ENCODE results near the gene PREP. TPM values are rescaled to one million over a fixed set of nuclear protein-coding genes. Genes with fewer than 3 reads are reported as not detected.
A peak's percentile ranks its signal among the peaks of the same experiment; 100 is the strongest.

The PREP gene
- 10 to 100 TPM; 23.7 to 37.4 (median 28.9) TPM for total RNA-seq
- polyA plus RNA-seq, result 10 to 100 TPM; 12.3 to 23.5 TPM
- long read RNA-seq, donor 1, transcript PREP-201 (15 exons, 2,905 nt), result major isoform, 51 of 68 reads
- long read RNA-seq, donor 1, partial matches to known transcripts, result 0 of 68 reads
- long read RNA-seq, donor 1, other reads (novel, unspliced or antisense), result 17 of 68 reads
- long read RNA-seq, donor 2, transcript PREP-201 (15 exons, 2,905 nt), result major isoform, 35 of 64 reads
- long read RNA-seq, donor 2, partial matches to known transcripts, result 0 of 64 reads
- long read RNA-seq, donor 2, other reads (novel, unspliced or antisense), result 29 of 64 reads
- long read RNA-seq, donor 3, transcript PREP-201 (15 exons, 2,905 nt), result major isoform, 96 of 120 reads
- long read RNA-seq, donor 3, partial matches to known transcripts, result 13 of 120 reads
- long read RNA-seq, donor 3, other reads (novel, unspliced or antisense), result 11 of 120 reads

GRCh38 chr6:105402939-105403935, at the start of gene PREP:
Gene PREP (minus strand): TSS chr6:105403082. CDS start chr6:105402891, 191 bp downstream.
- H3K36me3 ChIP-seq, result no peaks in the 10 kb centered on the region
- peak within 1 kb of the TSS; percentile 60 to 92 (median 88) for H3K27ac ChIP-seq
- peak; percentile 81 to 89 for DNase-seq
- no peaks in the 10 kb centered on the region for H3K27me3 ChIP-seq
- peak; percentile 36 to 79 (median 71) for TF ChIP-seq CTCF (IDR thresholded peaks at IDR 0.05)
- intact Hi-C loops (cut with DNase I), result loop anchor here in 9 of 10 donors (1.0 to 10.0 kb wide), 5 partner anchors 86 to 316 kb away; no protein-coding TSS in a partner anchor
- peaks cover 7 to 42% (median 27%) of the 10 kb centered on the region in 9 donors for H3K4me1 ChIP-seq
- WGBS, 2 donors, result 1 to 2% methylated on average over 55 to 84 of the region's 84 CpGs
- H3K4me3 ChIP-seq, result peak within 1 kb of the TSS; percentile 68 to 99 (median 94)
- peak; percentile 93 to 98 (median 96) for ATAC-seq
- H3K9me3 ChIP-seq, result no peaks in the 10 kb centered on the region

- ATAC-seq, result no peak
- Histone ChIP-seq H3K9me3 (peaks cover 0 to 2% (median 0%) of the 10 kb centered on the region in 11 donors), H3K27ac (peak overlapping the region in 1 of 10 donors; percentile 63), H3K4me3 (no peak overlapping the region), H3K27me3 (peaks cover 0 to 4% (median 0%) of the 10 kb centered on the region in 7 donors), H3K4me1 (peaks cover 0 to 6% (median 0%) of the 10 kb centered on the region in 9 donors), H3K36me3 (no peaks in the 10 kb centered on the region)
- no peak for TF ChIP-seq CTCF (IDR thresholded peaks at IDR 0.05)
- no peak for DNase-seq
- intact Hi-C loops (cut with DNase I), result no loop called here
- 93 to 96% methylated on average over 2 of the region's 2 CpGs for WGBS, 2 donors
These were observed 49.5 kb upstream of the PREP start for GRCh38 chr6:105452376-105452775.

- no peak for TF ChIP-seq CTCF (IDR thresholded peaks at IDR 0.05)
- WGBS, 2 donors, result 74 to 85% methylated on average over 2 of the region's 2 CpGs
- intact Hi-C loops (cut with DNase I), result no loop called here
These were observed 47.0 kb upstream of the PREP start for GRCh38 chr6:105449756-105450390.

More at GRCh38 chr6:105449756-105450390, 47.0 kb upstream of the PREP start:
- DNase-seq (no peak), ATAC-seq (no peak)
- H3K27me3 ChIP-seq, result no peaks in the 10 kb centered on the region
- peaks cover 0 to 1% (median 0%) of the 10 kb centered on the region in 11 donors for H3K9me3 ChIP-seq
- no peak overlapping the region for H3K4me3 ChIP-seq
- H3K27ac ChIP-seq, result no peak overlapping the region
- H3K4me1 ChIP-seq, result peaks cover 0 to 6% (median 0%) of the 10 kb centered on the region in 9 donors
- no peaks in the 10 kb centered on the region for H3K36me3 ChIP-seq

All from heart right ventricle (tissue), 16 donors.